Measurements from ENCODE around the gene CDK19.
A peak's percentile ranks its signal among the peaks of the same experiment; 100 is the strongest.
"Not testable (repeated sequence)": the region's sequence is repeated elsewhere in the genome, so short reads cannot be mapped to it uniquely, and the experiment has no call there.

The CDK19 gene

GRCh38 chr6:110760589-110760988 lies 54.7 kb downstream of the CDK19 start:
- no peak for DNase-seq (ENCODE audit: low read depth)
- no peak overlapping the region for H3K4me3 ChIP-seq (ENCODE audit: low read depth, low read length)
- TF ChIP-seq CTCF (IDR thresholded peaks at IDR 0.05; ENCODE audit: low read depth, low read length) (no peak), MYC (IDR thresholded peaks at IDR 0.05; ENCODE audit: low read depth, low read length) (no peak), POLR2A (IDR thresholded peaks at IDR 0.05; ENCODE audit: extremely low read depth, insufficient read length) (no peak)
- TF ChIP-seq, protein P1, sequence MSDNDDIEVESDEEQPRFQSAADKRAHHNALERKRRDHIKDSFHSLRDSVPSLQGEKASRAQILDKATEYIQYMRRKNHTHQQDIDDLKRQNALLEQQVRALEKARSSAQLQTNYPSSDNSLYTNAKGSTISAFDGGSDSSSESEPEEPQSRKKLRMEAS (IDR thresholded peaks at IDR 0.05; ENCODE audit: low read depth, low read length): no peak

GRCh38 chr6:110760098-110760497 lies 55.2 kb downstream of the CDK19 start:
- DNase-seq (ENCODE audit: low read depth); H3K4me3 ChIP-seq (ENCODE audit: low read depth, low read length): not testable (repeated sequence)

DNA sequence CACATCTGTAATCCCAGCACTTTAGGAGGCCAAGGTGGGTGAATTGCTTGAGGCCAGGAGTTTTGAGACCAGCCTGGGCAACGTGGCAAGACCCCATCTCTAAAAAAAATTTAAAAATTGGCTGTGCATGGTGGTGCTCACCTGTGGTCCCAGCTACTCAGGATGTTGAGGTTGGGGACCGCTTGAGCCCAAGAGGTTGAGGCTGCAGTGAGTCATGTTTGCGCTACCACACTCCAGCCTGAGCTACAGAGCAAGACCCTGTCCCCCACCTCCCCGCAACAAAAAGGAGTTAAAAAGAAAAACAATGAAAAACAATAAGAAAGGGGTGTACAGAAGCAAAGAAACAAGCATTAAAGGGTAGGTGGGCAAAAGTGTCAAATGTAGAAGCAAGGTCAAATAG lies 57.3 kb downstream of the CDK19 start:
- H3K4me3 ChIP-seq (ENCODE audit: low read depth, low read length): no peak overlapping the region
- TF ChIP-seq POLR2A (IDR thresholded peaks at IDR 0.05; ENCODE audit: extremely low read depth, insufficient read length): no peak
- no peak for TF ChIP-seq MYC (IDR thresholded peaks at IDR 0.05; ENCODE audit: low read depth, low read length)
- no peak for TF ChIP-seq CTCF (IDR thresholded peaks at IDR 0.05; ENCODE audit: low read depth, low read length)
- TF ChIP-seq, protein P1 (IDR thresholded peaks at IDR 0.05; ENCODE audit: low read depth, low read length): no peak
- no peak for DNase-seq (ENCODE audit: low read depth)

GRCh38 chr6:110756817-110757216 lies 58.5 kb downstream of the CDK19 start:
- H3K4me3 ChIP-seq (ENCODE audit: low read depth, low read length): no peak overlapping the region
- TF ChIP-seq MYC (IDR thresholded peaks at IDR 0.05; ENCODE audit: low read depth, low read length) (no peak), CTCF (IDR thresholded peaks at IDR 0.05; ENCODE audit: low read depth, low read length) (no peak), POLR2A (IDR thresholded peaks at IDR 0.05; ENCODE audit: extremely low read depth, insufficient read length) (no peak)
- TF ChIP-seq, protein P1 (IDR thresholded peaks at IDR 0.05; ENCODE audit: low read depth, low read length): no peak
- peak; percentile 11 for DNase-seq (ENCODE audit: low read depth)

DNA sequence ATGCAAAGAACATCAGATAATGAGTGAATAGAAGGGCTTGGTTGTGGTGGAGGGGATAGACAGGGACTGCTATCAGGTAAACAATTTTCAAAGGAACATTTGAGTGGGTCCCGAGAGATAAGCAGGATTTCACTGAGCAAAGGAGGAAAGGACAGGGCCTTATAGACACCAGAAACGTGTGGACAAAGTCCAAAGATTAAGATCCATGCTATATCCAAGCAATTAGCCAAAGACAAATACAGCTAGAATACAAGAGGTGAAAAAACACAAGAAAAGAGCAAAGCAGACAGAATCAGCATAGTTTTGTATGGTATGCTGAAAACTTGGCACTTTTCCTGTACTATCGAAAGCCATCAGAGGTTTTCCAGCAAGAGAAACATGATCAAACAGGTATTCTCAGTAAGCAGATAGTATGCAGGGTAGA lies 59.8 kb downstream of the CDK19 start:
- TF ChIP-seq POLR2A (IDR thresholded peaks at IDR 0.05; ENCODE audit: extremely low read depth, insufficient read length) (no peak), CTCF (IDR thresholded peaks at IDR 0.05; ENCODE audit: low read depth, low read length) (no peak), MYC (IDR thresholded peaks at IDR 0.05; ENCODE audit: low read depth, low read length) (no peak)
- TF ChIP-seq, protein P1 (IDR thresholded peaks at IDR 0.05; ENCODE audit: low read depth, low read length): no peak
- no peak overlapping the region for H3K4me3 ChIP-seq (ENCODE audit: low read depth, low read length)
- DNase-seq (ENCODE audit: low read depth): no peak

DNA sequence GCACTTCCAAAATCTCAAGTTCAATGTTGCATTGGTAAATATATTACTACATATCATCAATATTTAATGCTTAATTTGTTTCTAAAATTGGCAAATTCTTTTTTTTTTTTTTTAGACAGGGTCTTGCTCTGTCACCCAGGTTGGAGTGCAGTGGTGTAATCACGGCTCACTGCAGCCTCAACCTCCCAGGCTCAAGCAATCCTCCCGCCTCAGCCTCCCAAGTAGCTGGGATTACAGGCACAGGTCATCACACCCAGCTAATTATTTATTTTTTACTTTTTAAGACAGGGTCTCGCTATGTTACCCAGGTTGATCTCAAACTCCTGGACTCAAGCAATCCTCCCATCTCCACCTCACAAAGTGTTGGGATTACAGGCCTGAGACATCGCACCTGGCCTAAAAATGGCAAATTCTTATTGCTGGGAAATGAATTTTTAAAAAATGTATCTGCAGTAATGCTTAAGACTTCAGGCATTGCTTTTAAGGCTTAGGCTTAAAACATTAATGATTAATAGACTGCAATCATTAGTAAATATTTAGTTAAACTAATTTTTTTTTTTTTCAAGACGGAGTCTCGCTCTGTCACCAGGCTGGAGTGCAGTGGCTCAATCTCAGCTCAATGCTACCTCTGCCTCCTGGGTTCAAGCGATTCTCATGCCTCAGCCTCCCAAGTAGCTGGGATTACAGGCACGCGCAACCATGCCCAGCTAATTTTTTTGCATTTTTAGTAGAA lies 61.2 kb downstream of the CDK19 start:
- not testable (repeated sequence) for DNase-seq (ENCODE audit: low read depth); H3K4me3 ChIP-seq (ENCODE audit: low read depth, low read length)

GRCh38 chr6:110748453-110748852 lies 66.8 kb downstream of the CDK19 start:
- H3K4me3 ChIP-seq (ENCODE audit: low read depth, low read length): no peak overlapping the region
- no peak for TF ChIP-seq POLR2A (IDR thresholded peaks at IDR 0.05; ENCODE audit: extremely low read depth, insufficient read length)
- TF ChIP-seq, protein P1 (IDR thresholded peaks at IDR 0.05; ENCODE audit: low read depth, low read length): no peak
- no peak for TF ChIP-seq MYC (IDR thresholded peaks at IDR 0.05; ENCODE audit: low read depth, low read length)
- no peak for TF ChIP-seq CTCF (IDR thresholded peaks at IDR 0.05; ENCODE audit: low read depth, low read length)
- DNase-seq (ENCODE audit: low read depth): no peak

Data from NB4 (cell line).